Mammary epithelial cell (primary cell): ENCODE results near the gene RNF166.

Source experiments
- EZH2 ChIP-seq: IDR thresholded peaks from 2 replicates; pipeline ENCODE4 v1.6.1; 2012; ENCODE audit warnings: low read length, inconsistent platforms, borderline replicate concordance
- TF ChIP-seq, protein P1 (sequence below), 2 donors: IDR thresholded peaks in 1 of 2; conservative IDR thresholded peaks in 1 of 2; 2 replicates each; pipeline ENCODE4 v1.5.1; 2011 to 2012; ENCODE audit warnings: inconsistent platforms in 2 of 2, low read length in 2 of 2, mild to moderate bottlenecking in 2 of 2, control low read depth in 1 of 2, low read depth in 1 of 2; ENCODE audit not compliant: insufficient read depth in 1 of 2; ENCODE audit errors: extremely low read depth in 1 of 2

DNA sequence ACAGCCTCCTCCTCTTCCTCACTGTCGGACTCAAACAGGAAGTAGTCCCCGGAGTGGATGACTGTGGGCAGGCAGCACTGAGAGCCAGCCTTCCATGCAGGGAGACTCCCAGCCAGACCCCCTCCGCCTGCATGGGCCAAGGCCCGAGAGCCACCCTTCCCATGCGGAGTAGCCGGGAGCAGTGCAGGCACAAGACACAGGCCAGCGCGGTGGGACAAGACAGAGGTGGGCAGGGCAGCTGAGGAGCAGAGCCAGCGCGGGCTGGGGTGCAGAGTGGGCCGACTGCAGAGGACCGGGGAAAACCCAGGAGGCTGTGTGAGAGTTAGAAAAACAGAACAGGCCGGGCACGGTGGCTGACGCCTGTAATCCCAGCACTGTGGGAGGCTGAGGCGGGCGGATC, 17.7 kb upstream of the RNF166 start:
- TF ChIP-seq, protein P1, sequence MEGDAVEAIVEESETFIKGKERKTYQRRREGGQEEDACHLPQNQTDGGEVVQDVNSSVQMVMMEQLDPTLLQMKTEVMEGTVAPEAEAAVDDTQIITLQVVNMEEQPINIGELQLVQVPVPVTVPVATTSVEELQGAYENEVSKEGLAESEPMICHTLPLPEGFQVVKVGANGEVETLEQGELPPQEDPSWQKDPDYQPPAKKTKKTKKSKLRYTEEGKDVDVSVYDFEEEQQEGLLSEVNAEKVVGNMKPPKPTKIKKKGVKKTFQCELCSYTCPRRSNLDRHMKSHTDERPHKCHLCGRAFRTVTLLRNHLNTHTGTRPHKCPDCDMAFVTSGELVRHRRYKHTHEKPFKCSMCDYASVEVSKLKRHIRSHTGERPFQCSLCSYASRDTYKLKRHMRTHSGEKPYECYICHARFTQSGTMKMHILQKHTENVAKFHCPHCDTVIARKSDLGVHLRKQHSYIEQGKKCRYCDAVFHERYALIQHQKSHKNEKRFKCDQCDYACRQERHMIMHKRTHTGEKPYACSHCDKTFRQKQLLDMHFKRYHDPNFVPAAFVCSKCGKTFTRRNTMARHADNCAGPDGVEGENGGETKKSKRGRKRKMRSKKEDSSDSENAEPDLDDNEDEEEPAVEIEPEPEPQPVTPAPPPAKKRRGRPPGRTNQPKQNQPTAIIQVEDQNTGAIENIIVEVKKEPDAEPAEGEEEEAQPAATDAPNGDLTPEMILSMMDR (conservative IDR thresholded peaks at IDR 0.05 in 1 of 2, IDR thresholded peaks at IDR 0.05 in 1 of 2; ENCODE audit: extremely low read depth in 1 of 2, insufficient read depth in 1 of 2, low read depth in 1 of 2, low read length in 2 of 2), result no peak
- no peak for TF ChIP-seq EZH2
